ENCODE data around the gene TTC31.

DNA sequence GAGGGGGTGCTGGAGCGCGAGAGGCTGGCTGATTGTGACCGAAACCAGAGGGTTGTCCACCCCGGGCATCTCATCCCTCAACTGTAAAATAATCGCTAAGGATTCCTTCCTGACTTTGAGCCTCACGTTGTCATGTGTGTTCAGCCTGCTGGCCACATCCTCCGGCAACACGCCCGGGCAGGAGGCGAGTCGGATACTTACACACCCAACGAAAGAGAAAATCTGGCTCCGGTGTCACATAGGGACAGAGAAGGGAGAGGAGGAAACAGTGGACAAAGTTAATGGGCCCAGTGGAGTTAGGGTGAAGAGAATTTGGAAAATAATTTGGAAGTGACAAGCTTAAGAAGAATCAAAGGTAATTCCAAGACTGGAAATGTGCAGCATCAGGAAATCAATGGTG, 33.8 kb downstream of the TTC31 start:
- TF ChIP-seq EGR1 (IDR thresholded peaks at IDR 0.05; ENCODE audit: low read depth) (no peak), EZH2 (IDR thresholded peaks at IDR 0.05) (no peak), JUND (IDR thresholded peaks at IDR 0.05) (no peak), POLR2A (IDR thresholded peaks at IDR 0.05; ENCODE audit: borderline replicate concordance, extremely low read depth, insufficient read depth, insufficient read length) (no peak), ZFX (IDR thresholded peaks at IDR 0.05) (no peak), RAD21 (IDR thresholded peaks at IDR 0.05; ENCODE audit: low read depth) (no peak), YY1 (IDR thresholded peaks at IDR 0.05; ENCODE audit: extremely low read depth, insufficient replicate concordance, low read depth, low read length) (no peak), POLR2AphosphoS5 (IDR thresholded peaks at IDR 0.05; ENCODE audit: low read depth, low read length) (no peak), EZH2phosphoT487 (IDR thresholded peaks at IDR 0.05; ENCODE audit: borderline replicate concordance) (no peak), SP1 (IDR thresholded peaks at IDR 0.05; ENCODE audit: low read depth) (no peak), CEBPB (IDR thresholded peaks at IDR 0.05; ENCODE audit: low read depth) (no peak)
- TF ChIP-seq, protein P1, sequence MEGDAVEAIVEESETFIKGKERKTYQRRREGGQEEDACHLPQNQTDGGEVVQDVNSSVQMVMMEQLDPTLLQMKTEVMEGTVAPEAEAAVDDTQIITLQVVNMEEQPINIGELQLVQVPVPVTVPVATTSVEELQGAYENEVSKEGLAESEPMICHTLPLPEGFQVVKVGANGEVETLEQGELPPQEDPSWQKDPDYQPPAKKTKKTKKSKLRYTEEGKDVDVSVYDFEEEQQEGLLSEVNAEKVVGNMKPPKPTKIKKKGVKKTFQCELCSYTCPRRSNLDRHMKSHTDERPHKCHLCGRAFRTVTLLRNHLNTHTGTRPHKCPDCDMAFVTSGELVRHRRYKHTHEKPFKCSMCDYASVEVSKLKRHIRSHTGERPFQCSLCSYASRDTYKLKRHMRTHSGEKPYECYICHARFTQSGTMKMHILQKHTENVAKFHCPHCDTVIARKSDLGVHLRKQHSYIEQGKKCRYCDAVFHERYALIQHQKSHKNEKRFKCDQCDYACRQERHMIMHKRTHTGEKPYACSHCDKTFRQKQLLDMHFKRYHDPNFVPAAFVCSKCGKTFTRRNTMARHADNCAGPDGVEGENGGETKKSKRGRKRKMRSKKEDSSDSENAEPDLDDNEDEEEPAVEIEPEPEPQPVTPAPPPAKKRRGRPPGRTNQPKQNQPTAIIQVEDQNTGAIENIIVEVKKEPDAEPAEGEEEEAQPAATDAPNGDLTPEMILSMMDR (IDR thresholded peaks at IDR 0.05 in 2 of 3, conservative IDR thresholded peaks at IDR 0.05 in 1 of 3; ENCODE audit: borderline replicate concordance in 1 of 3, insufficient read depth in 1 of 3, low read depth in 2 of 3, low read length in 2 of 3) = no peak
- TF ChIP-seq, protein P2, sequence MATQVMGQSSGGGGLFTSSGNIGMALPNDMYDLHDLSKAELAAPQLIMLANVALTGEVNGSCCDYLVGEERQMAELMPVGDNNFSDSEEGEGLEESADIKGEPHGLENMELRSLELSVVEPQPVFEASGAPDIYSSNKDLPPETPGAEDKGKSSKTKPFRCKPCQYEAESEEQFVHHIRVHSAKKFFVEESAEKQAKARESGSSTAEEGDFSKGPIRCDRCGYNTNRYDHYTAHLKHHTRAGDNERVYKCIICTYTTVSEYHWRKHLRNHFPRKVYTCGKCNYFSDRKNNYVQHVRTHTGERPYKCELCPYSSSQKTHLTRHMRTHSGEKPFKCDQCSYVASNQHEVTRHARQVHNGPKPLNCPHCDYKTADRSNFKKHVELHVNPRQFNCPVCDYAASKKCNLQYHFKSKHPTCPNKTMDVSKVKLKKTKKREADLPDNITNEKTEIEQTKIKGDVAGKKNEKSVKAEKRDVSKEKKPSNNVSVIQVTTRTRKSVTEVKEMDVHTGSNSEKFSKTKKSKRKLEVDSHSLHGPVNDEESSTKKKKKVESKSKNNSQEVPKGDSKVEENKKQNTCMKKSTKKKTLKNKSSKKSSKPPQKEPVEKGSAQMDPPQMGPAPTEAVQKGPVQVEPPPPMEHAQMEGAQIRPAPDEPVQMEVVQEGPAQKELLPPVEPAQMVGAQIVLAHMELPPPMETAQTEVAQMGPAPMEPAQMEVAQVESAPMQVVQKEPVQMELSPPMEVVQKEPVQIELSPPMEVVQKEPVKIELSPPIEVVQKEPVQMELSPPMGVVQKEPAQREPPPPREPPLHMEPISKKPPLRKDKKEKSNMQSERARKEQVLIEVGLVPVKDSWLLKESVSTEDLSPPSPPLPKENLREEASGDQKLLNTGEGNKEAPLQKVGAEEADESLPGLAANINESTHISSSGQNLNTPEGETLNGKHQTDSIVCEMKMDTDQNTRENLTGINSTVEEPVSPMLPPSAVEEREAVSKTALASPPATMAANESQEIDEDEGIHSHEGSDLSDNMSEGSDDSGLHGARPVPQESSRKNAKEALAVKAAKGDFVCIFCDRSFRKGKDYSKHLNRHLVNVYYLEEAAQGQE (IDR thresholded peaks at IDR 0.05; ENCODE audit: low read depth) = no peak
